HG03432 (cell line): ENCODE results near the gene C1QB.
"Not testable (repeated sequence)": the region's sequence is repeated elsewhere in the genome, so short reads cannot be mapped to it uniquely, and the experiment has no call there.

Source experiments
- ATAC-seq: cut with Tn5 transposase; IDR thresholded peaks from one replicate; pipeline ENCODE4 v1.9.1; 2021; ENCODE audit warnings: mild to moderate bottlenecking, moderate library complexity; ENCODE audit not compliant: unreplicated experiment

C1QB gene

DNA sequence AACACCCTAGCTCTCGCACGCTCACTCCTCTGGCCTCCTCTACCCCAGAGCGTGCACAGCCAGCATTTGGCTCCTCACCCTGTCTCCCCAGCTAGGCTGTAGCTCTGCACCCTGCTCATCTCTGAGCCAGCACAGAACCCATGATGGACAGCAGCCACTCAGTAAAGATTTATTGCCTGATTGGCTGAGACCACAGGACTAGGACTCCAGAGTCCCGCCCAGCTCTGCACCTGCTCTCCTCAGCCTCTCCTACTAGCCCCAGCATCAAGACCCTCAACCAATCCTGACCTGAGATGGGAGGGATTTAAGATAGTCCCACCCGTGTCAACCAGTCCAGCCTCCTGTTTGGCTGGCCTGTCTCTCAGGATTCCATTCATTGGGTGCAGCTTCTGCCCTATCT, 9.3 kb downstream of the C1QB start:
- ATAC-seq = no peak

DNA sequence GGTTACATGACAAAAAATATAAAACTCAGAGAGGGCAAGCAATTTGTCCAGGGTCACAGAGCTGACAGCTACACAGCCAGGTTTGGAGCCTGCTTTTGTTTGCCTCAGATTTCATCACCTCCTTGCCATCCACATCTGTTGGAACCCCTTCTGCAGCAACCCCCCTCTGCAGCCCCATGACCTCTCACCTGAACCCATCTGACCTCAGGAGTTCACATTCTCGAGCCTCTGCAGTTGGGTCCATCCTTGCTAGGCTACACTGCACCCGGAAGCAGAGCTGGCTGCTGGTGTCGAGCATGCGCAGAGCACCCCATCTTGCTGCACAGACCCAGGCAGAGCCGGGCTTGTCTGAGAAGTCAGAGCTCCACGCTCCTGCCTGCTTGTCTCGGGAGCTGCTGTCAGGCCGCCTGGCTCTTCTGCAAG, 10.0 kb downstream of the C1QB start:
- no peak for ATAC-seq

DNA sequence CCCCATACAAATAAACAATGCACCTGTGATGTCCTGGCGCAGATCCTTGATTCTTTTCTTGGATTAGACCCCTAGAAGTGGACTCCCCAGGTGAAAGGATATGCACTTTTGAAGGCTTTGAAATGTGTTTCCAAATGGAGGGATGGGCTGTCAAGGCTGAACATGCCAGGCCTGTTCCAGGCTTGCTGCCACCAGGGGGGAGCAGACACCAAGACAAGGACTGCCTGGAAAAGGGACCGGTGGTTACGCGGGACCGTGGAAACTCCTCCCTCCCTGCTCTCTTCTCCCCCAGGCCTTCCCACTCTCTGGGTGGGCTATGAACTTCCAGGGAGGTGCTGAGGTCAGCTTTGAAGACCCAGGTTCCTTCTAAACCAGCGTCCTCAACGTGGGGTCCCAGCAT, 12.7 kb downstream of the C1QB start:
- ATAC-seq = no peak

DNA sequence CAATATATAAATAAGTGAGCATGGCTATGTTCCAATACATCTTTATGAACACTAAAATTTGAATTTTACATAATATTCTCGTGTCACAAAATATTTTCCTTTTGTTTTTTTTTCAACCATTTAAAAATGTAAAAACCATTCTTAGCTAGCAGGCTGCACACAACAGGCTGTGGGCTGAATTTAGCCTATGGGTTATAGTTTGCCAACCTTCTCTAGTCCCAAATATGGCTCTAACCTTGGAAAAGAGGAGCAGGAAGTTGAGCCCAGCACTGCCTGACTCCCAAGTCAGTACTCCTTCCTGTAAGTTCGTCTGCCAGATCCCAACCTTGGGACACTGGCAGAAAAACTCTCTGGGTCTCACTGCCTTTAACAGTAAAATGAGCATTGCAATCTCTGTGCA, 13.4 kb downstream of the C1QB start:
- no peak for ATAC-seq

DNA sequence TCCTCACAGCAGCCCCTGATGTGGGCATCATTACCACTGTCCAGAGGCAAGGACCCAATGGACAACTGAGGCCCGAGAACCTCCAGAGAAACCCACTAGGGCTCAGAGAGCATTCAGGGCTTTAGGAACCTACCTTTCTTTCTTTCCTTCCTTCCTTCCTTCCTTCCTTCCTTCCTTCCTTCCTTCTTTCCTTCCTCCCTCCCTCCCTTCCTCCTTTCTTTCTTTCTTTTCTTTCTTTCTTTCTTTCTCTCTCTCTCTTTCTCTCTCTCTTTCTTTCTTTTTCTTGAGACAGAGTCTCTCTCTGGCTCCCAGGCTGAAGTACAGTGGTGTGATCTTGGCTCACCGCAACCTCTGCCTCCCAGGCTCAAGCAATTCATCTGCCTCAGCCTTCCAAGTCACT, 15.8 kb downstream of the C1QB start:
- not testable (repeated sequence) for ATAC-seq

DNA sequence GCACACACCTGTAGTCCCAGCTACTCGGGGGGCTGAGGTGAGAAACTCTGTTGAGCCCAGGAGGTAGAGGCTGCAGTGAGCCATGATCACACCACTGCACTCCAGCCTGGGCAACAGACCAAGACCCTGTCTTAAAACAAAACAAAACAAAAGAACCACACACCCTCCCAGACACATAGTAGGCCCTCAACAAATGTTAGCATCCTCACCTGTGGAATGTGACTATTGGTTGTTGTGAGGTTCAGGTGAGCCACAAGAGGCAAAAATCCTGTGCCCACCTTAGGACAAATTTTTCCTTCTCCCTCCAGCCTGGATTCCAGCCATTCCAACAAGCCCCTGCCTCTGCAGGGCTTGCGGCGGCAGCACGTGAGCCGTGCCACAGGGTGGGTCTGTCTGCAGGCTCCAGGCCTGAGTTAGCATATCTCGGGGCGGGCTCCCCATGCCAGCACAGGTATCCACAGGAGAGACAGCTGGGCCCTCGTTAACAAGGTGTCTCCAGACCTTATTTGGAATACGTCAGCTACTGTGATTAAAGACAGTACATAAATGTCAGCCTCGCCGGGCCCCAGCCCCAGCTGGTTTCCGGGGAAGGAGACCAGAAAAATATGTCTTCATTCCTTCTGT, 17.4 kb downstream of the C1QB start:
- no peak for ATAC-seq

DNA sequence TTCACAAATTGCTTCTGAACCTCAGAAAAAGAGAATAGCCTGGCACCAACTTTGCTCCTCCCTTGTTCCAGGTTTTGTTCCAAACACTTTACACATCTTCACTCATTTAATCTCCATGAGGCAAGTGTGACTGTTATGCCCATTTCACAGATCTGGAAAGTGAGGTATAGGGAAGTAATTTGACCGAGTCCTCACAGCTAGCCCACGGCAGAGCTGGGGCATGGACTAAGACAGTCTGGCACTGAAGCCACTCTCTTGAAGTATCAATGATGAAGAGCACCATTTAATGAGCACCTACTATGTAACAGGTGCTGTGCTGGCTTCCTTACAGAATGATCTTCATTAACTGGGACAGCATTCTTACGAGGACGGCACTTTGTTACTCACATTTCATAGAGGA, 19.0 kb downstream of the C1QB start:
- no peak for ATAC-seq

DNA sequence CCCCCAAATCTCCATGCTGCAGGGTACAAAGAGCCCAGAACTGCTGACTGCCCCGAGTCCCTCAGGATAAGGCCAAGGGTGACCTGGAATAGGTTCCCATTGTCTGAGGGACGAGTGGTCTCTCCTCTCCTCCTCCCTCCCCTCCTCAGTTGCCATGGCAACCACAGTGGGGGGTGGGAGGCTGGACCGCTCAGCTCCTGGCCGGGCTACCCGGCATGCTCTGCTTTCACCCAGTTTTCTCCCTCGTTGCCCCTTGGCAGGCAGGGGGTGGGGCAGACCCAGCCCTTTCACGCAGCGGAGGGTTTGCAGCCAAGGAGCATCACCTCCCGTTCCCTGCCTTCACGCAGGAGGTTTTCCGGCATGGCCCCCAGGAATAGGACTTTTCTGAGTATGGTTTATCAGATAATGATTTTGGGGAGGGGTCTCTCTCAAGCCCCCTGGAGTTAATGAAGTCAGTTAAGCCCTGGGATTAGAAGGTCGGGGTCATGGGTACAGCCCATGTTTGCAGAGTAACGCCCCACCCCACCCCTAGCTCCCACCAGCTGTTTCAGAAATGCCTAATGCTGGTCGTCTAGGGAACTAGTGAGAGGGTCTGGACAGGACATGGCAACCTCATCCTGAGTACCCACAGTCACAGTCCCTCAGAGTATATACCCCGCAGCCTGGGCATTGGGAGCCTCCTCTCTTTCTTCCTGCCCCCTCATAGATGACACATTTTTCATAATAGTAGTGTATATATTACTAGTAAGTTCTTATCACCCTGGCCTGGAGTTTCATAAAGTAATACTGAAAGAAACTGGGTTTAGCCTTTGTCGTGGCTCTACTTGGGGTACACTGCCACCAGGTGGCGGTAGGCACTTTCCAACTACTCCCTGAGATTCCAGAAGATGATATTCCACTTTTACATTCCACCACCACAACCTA, 20.7 kb downstream of the C1QB start:
- ATAC-seq = no peak

DNA sequence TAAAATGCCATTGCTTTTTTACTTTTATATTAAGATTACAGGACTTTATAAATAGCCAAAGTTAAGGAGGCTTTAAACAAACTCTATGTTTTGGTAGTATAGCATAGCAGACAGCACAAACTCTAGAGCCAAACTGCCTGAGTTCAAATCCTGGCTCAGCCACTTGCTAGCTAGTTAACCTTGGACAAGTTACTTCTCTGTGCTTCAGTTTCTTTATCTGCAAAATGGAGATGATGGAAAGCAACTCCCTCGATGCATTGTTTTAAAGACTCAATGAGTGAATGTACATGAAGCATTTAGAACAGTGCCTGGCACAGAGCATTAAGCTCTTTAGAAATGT, 21.3 kb downstream of the C1QB start:
- ATAC-seq = no peak

DNA sequence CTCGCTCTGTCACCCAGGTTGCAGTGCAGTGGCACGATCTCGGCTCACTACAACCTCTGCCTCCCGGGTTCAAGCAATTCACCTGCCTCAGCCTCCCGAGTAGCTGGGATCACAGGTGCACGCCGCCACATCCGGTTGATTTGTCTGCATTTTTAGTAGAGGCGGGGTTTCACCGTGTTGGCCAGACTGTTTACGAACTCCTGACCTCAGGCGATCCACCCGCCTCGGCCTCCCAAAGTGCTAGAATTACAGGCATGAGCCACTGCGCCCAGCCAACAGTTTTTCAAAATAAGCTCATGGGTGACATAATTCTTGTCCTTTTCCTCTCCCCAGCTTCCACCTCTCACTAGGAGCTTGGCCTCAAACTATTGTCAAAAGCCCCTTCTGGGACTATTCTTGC, 23.1 kb downstream of the C1QB start:
- not testable (repeated sequence) for ATAC-seq

DNA sequence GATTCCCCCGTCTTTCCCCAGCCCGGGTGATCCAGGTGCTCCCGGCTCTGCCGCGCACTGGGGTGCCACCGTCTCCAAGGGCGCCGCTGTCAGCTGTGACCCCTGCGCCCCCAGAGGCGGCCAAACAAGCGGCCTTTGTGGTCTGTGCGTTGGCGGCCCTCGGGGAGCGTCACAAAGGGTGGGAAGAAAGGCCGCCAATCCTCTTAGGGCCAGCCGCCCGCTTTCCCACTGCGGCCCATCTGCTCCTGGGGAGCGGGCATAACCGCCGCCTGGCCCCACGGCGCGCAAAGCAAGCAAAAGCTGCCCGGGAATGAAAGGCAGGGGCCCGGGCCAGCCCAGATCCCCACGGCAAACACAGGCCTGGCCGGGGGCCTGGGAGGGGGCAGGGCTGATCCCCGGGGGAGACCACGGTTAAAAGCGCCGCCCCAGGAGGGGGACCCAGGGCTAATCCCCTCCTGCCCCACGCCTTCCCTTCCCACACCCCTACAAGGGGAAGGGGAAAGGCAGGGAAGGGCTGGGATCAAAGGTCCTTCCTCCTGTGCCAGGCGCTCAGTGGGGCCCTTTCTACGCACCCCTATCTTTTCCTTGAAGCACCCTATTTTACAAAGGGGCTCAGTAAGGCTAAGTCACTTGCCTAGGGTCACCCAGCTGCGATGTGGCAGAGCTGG, 24.0 kb downstream of the C1QB start:
- no peak for ATAC-seq

DNA sequence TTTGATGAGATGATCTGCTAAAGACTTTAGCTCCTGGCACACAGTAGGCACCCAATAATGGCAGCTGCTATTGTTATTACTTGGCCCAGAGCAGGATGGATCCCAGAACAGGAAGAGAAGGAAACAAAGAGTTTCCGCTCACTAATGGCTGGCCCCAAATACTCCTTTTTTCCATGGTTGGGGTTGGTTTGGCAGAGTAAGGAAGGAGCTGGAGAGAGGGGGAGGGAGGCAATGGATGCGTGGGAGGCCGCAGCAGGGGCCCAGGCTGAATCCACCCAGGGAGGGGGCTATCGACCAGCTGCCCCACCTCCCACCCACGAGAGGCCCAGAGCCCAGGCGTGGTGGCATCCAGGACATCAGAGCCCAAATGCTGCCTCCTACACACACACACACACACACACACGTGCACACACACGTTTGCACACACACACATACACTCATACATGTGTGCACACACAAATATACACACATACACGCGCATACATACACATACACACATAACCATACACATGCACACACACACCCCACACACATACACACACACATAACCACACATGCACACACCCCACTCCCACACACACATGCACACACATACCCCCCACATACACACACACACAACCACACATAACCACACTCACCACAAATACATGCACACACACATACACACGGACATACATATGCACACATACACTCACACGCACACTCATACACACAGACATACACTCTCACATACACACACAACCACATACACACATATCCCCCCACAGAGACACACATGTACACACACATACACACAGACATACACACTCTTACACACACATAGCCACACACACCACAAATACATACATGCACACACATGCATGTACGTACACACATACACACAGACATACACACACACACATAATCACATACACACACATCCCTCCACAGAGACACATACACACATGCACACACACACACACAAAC, 25.2 kb downstream of the C1QB start:
- no peak for ATAC-seq

DNA sequence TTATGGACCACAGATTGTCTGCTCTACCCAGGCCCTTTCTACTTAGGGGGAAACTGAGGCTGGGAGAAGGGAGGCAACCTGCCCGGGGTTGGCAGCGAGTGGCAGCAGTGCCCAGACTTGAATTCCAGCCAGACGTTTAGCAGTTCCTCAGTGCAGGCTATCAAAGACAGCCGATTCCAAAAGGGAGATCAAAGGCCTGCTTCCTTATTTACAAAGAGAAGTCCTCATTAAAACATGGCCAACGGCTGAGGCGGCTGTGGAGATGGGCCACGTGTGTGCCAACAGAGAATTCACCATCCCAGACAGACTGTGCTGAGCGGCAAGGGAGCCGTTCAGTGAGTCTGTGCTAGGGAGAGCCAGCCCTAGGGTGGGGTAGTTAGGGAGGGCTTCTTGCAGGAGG, 27.7 kb downstream of the C1QB start:
- ATAC-seq = no peak

DNA sequence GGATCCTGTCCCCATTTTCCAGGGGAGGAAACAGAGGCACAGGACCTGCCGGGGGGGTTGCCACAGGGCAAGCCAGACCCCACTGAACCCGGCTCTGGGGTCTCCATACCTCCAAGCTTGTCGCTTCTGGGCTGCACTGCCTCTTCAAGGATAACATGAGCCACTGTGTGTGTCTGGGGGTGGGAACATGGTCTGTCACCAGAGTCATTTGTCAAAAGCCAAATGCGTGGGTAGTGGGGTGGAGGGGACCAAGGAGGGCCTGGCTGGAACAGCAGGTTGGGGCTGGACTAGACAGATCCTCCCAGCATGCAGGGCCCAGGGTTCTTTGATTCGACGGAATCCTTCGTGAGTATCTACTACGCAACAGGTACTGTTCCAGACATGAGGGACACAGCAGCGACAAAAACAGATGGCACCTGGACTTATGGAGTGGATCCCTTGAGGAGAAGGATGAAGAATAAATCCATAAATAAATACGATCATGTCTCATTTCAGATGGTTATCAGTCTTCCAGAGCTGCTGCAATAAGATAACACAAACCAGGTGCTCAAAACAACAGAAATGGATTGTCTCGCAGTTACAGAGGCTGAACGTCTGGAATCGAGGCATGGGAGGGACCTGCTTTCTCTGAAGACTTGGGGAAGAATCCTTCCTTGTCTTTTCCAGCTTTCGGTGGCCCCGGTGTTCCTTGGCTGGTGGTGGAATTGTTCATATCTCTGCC, 28.7 kb downstream of the C1QB start:
- ATAC-seq = no peak

DNA sequence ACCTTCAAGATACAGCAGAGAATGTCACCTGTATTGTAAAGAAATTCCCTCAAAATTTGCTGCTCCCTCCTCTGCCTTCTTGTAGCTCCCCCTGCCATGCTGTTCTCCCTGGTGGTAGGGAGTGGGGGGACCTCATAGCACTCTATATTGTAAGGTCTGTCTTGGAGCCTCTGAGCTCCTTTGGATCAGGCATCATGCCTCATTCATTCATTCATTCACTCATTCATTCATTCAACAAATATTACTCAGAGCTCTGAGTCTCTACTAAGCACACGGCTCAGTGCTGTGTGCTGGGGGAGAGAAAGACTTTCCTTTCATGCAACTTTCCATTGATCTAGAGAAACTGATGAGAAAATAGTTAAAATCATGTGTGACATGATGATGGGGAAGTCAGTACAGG, 30.5 kb downstream of the C1QB start:
- no peak for ATAC-seq

DNA sequence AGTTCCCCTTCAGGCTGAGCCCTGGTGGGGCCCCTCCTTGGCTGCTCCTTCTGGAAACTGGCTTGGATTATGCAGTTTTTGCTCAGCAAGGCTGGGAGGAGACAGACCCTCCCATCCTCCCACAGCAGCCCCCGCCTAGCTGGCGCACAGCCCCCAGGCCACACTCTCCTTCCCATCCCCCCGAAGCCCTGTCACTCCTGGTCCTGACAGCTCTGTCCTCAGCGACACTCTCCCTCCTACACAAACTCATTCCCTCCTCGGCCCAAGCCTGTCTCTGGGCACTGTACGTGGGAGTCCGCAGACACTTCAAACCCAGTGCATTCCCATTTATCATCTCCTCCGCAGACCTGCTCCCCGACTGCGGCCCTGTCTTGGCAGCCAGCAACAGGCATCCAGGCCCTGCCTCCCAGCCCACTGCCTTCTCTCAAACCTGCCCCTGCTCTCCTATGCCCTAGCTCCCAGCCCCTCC, 32.6 kb downstream of the C1QB start:
- no peak for ATAC-seq

DNA sequence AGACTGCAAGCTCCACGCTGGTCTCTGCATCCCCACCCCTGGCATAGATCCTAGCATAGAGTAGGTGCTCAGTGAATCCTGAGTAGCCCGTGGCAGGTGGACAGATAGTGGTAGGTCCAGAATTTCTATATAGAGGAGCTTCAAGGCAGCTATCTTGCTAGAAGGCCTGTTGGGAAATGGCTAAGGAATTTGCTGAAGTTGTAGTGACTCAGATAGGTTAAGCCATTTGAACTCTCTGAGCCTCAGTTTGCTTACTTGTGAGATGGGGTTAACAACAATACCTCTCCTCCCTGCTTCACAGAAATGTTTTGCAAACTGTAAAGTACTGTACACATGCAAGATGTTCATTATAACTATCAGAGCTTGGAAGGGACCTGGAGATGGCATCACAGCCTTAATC, 34.2 kb downstream of the C1QB start:
- ATAC-seq = no peak

DNA sequence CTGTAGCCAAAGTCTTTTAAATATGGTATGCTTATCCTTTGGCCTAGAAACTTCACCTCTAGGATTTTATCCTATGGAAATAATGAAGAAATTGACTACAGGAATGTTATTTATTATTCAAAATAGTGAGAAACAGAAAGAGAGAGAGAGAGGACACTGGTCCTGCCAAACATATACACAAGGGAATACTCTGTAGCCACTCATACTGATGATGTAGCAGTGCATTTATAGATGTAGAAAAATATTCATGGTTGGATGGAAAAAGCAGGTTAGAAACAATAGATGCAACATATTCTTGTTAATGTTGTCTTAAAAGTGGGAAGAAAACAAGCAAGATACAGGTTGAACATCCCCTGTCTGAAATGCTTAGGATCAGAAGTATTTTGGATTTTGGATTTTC, 35.4 kb downstream of the C1QB start:
- ATAC-seq = no peak

DNA sequence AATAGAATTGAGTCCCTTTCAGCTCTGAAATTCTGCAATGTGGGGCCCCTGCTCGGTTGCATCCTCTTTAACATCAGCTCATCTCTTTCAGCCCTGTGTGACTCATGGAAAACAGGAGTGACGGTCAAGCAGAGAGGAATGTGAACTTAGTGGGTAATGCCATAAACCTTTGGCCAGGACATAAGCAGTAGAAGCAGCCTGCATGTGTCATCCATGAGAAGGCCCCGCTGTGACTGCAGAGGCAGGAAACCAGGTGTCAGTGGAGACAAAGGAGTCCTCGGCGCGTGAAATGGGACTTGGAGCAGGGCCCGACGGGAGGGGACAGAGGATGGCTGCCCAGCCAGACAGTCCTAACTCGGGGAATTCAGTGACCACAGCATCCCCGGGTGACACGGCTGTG, 36.5 kb downstream of the C1QB start:
- ATAC-seq = no peak
